BE2C (cell line): ENCODE results near the gene MAB21L1.

Experiments used
- DNase-seq: peaks from one replicate; pipeline ENCODE4 v3.0.0-alpha.2; 2020
- H3K27me3 ChIP-seq: fragments of 250-450 bp; sonication (Bioruptor Pico); 2 replicates; pipeline ENCODE4 v1.5.1; 2020; ENCODE audit warnings: mild to moderate bottlenecking
- H3K36me3 ChIP-seq: fragments of 250-450 bp; sonication (Bioruptor Pico); 2 replicates; pipeline ENCODE4 v1.5.1; 2020; ENCODE audit warnings: mild to moderate bottlenecking
- H3K4me1 ChIP-seq: fragments of 250-450 bp; sonication (Bioruptor Pico); 2 replicates; pipeline ENCODE4 v1.5.1; 2020
- H3K4me3 ChIP-seq: 2 replicates; pipeline ENCODE4 v1.5.1; 2011; ENCODE audit warnings: low read depth, low read length
- H3K9me3 ChIP-seq: fragments of 250-450 bp; sonication (Bioruptor Pico); 2 replicates; pipeline ENCODE4 v1.5.1; 2020
- TF ChIP-seq, protein P1 (sequence below): IDR thresholded peaks from 2 replicates; pipeline ENCODE4 v1.5.1; 2012; ENCODE audit warnings: mild to moderate bottlenecking, low read depth, low read length

MAB21L1 gene

GRCh38 chr13:35498231-35498630 lies 21.7 kb upstream of the MAB21L1 start:
- H3K4me1 ChIP-seq = peaks cover 26% of the 10 kb centered on the region
- H3K9me3 ChIP-seq = no peaks in the 10 kb centered on the region
- H3K36me3 ChIP-seq = no peaks in the 10 kb centered on the region
- no peak for DNase-seq
- H3K27me3 ChIP-seq = no peaks in the 10 kb centered on the region
- TF ChIP-seq, protein P1, sequence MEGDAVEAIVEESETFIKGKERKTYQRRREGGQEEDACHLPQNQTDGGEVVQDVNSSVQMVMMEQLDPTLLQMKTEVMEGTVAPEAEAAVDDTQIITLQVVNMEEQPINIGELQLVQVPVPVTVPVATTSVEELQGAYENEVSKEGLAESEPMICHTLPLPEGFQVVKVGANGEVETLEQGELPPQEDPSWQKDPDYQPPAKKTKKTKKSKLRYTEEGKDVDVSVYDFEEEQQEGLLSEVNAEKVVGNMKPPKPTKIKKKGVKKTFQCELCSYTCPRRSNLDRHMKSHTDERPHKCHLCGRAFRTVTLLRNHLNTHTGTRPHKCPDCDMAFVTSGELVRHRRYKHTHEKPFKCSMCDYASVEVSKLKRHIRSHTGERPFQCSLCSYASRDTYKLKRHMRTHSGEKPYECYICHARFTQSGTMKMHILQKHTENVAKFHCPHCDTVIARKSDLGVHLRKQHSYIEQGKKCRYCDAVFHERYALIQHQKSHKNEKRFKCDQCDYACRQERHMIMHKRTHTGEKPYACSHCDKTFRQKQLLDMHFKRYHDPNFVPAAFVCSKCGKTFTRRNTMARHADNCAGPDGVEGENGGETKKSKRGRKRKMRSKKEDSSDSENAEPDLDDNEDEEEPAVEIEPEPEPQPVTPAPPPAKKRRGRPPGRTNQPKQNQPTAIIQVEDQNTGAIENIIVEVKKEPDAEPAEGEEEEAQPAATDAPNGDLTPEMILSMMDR = no peak
- no peak overlapping the region for H3K4me3 ChIP-seq

- H3K4me1 ChIP-seq = peaks cover 24% of the 10 kb centered on the region
- no peaks in the 10 kb centered on the region for H3K27me3 ChIP-seq
- H3K9me3 ChIP-seq = no peaks in the 10 kb centered on the region
- H3K4me3 ChIP-seq = no peak overlapping the region
- TF ChIP-seq, protein P1 = no peak
- DNase-seq = no peak
- H3K36me3 ChIP-seq = no peaks in the 10 kb centered on the region
Measured at GRCh38 chr13:35496761-35497386, 20.4 kb upstream of the MAB21L1 start.

DNA sequence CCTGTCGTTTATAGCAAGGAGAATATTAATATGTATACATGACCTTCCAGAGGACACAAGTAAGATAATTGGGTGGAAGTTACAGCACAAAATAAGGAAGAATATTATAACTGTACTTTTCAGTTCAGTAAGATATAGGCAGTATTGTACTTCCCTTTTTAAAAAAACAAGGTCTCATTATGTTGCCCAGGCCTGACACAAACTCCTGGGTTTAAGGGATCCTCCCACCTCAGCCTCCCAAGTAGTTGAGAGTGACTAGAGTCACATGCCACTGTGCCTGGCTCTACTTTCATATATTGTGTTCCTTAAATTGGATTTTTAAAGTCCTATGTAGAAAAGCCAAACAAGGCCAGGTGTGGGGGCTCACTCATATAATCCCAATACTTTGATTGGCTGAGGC lies 19.5 kb upstream of the MAB21L1 start:
- H3K4me1 ChIP-seq = peaks cover 22% of the 10 kb centered on the region

GRCh38 chr13:35489050-35489449 lies 12.6 kb upstream of the MAB21L1 start:
- peak overlapping the region; percentile 4 for H3K4me3 ChIP-seq
- H3K4me1 ChIP-seq = peaks cover 50% of the 10 kb centered on the region
- no peaks in the 10 kb centered on the region for H3K27me3 ChIP-seq
- DNase-seq = peak; percentile 48
- H3K36me3 ChIP-seq = no peaks in the 10 kb centered on the region
- TF ChIP-seq, protein P1 = 0 out of 2 replicates have a peak, but pooled peaks have one; percentile 5
- H3K9me3 ChIP-seq = no peaks in the 10 kb centered on the region

More for the DNA sequence above, 19.5 kb upstream of the MAB21L1 start:
- TF ChIP-seq, protein P1 = no peak
- Histone ChIP-seq H3K9me3 (no peaks in the 10 kb centered on the region), H3K27me3 (no peaks in the 10 kb centered on the region), H3K36me3 (no peaks in the 10 kb centered on the region), H3K4me3 (no peak overlapping the region)
- no peak for DNase-seq

GRCh38 chr13:35485424-35485823 lies 8.9 kb upstream of the MAB21L1 start:
- H3K9me3 ChIP-seq = no peaks in the 10 kb centered on the region

GRCh38 chr13:35484384-35484783 lies 7.9 kb upstream of the MAB21L1 start:
- Histone ChIP-seq H3K4me3 (peak overlapping the region; percentile 46), H3K27me3 (no peaks in the 10 kb centered on the region), H3K4me1 (peaks cover 33% of the 10 kb centered on the region), H3K36me3 (no peaks in the 10 kb centered on the region), H3K9me3 (no peaks in the 10 kb centered on the region)
- DNase-seq = peak; percentile 54
- TF ChIP-seq, protein P1 = no peak

More at GRCh38 chr13:35485424-35485823, 8.9 kb upstream of the MAB21L1 start:
- no peaks in the 10 kb centered on the region for H3K36me3 ChIP-seq
- TF ChIP-seq, protein P1 = no peak
- no peaks in the 10 kb centered on the region for H3K27me3 ChIP-seq
- peak; percentile 49 for DNase-seq
- peak overlapping the region; percentile 46 for H3K4me3 ChIP-seq
- peaks cover 43% of the 10 kb centered on the region for H3K4me1 ChIP-seq
